Esophagus muscularis mucosa (tissue), 4 donors: ENCODE data around the gene NDC1.

Source experiments
- EP300 ChIP-seq: sonication (generic); formaldehyde crosslinking; IDR thresholded peaks from one replicate; pipeline ENCODE4 v1.6.1; 2017; ENCODE audit warnings: antibody characterized with exemption
- POLR2A ChIP-seq: fragments of 450-650 bp; IDR thresholded peaks from one replicate; pipeline ENCODE4 v1.6.1; 2017; ENCODE audit warnings: antibody characterized with exemption, moderate library complexity, mild to moderate bottlenecking, low read depth
- POLR2AphosphoS5 ChIP-seq, 2 donors: sonication (generic); formaldehyde crosslinking; IDR thresholded peaks; one replicate each; pipeline ENCODE4 v1.6.1; 2017; ENCODE audit warnings: antibody characterized with exemption in 2 of 2
- TF ChIP-seq, protein P1 (sequence below), 3 experiments: fragments of 200-600 bp in 2 of 3; fragments of 450-650 bp in 1 of 3; sonication (generic) in 2 of 3; IDR thresholded peaks; one replicate each; pipeline ENCODE4 v1.5.1; 2017 to 2019; ENCODE audit warnings: antibody characterized with exemption in 3 of 3, mild to moderate bottlenecking in 2 of 3, moderate library complexity in 1 of 3

- no peak for TF ChIP-seq POLR2A
- no peak for TF ChIP-seq POLR2AphosphoS5 (IDR thresholded peaks at IDR 0.05)
- TF ChIP-seq, protein P1, sequence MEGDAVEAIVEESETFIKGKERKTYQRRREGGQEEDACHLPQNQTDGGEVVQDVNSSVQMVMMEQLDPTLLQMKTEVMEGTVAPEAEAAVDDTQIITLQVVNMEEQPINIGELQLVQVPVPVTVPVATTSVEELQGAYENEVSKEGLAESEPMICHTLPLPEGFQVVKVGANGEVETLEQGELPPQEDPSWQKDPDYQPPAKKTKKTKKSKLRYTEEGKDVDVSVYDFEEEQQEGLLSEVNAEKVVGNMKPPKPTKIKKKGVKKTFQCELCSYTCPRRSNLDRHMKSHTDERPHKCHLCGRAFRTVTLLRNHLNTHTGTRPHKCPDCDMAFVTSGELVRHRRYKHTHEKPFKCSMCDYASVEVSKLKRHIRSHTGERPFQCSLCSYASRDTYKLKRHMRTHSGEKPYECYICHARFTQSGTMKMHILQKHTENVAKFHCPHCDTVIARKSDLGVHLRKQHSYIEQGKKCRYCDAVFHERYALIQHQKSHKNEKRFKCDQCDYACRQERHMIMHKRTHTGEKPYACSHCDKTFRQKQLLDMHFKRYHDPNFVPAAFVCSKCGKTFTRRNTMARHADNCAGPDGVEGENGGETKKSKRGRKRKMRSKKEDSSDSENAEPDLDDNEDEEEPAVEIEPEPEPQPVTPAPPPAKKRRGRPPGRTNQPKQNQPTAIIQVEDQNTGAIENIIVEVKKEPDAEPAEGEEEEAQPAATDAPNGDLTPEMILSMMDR (IDR thresholded peaks at IDR 0.05), result no peak
- TF ChIP-seq EP300, result no peak
Observed at GRCh38 chr1:53804181-53804580, 33.9 kb downstream of the NDC1 start.
